Neural progenitor cell (in vitro differentiated cells): ENCODE data around the gene SYDE2.

Experiments used
- EZH2phosphoT487 ChIP-seq: fragments of 200-600 bp; sonication (generic); IDR thresholded peaks from 2 replicates; pipeline ENCODE4 v1.6.1; 2017; ENCODE audit warnings: antibody characterized with exemption
- TF ChIP-seq, protein P1 (sequence below): fragments of 200-600 bp; sonication (generic); IDR thresholded peaks from 2 replicates; pipeline ENCODE4 v1.5.1; 2017; ENCODE audit warnings: antibody characterized with exemption, mild to moderate bottlenecking

- TF ChIP-seq, protein P1, sequence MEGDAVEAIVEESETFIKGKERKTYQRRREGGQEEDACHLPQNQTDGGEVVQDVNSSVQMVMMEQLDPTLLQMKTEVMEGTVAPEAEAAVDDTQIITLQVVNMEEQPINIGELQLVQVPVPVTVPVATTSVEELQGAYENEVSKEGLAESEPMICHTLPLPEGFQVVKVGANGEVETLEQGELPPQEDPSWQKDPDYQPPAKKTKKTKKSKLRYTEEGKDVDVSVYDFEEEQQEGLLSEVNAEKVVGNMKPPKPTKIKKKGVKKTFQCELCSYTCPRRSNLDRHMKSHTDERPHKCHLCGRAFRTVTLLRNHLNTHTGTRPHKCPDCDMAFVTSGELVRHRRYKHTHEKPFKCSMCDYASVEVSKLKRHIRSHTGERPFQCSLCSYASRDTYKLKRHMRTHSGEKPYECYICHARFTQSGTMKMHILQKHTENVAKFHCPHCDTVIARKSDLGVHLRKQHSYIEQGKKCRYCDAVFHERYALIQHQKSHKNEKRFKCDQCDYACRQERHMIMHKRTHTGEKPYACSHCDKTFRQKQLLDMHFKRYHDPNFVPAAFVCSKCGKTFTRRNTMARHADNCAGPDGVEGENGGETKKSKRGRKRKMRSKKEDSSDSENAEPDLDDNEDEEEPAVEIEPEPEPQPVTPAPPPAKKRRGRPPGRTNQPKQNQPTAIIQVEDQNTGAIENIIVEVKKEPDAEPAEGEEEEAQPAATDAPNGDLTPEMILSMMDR, result no peak
- no peak for TF ChIP-seq EZH2phosphoT487
These were observed 951 bp downstream of the SYDE2 start for GRCh38 chr1:85199667-85200462.
